GM18867 (cell line): ENCODE data around the gene GRM1.

ENCODE experiments used
- ATAC-seq: cut with Tn5 transposase; IDR thresholded peaks from one replicate; pipeline ENCODE4 v1.9.1; 2021; ENCODE audit warnings: mild to moderate bottlenecking, moderate library complexity; ENCODE audit not compliant: unreplicated experiment

Gene GRM1

GRCh38 chr6:146028851-146029572 lies at the start of gene GRM1:
Gene GRM1, plus strand, starts transcription at chr6:146029062. Its CDS starts 456 bp downstream, at chr6:146029518.
- no peak for ATAC-seq

GRCh38 chr6:146009338-146009737 lies 19.5 kb upstream of the GRM1 start:
- no peak for ATAC-seq

- no peak for ATAC-seq
Measured at GRCh38 chr6:146014233-146014632, 14.6 kb upstream of the GRM1 start.

GRCh38 chr6:146017672-146018071 lies 11.2 kb upstream of the GRM1 start:
- ATAC-seq: no peak

GRCh38 chr6:146026873-146027272 lies 2.0 kb upstream of the GRM1 start:
- ATAC-seq: no peak

GRCh38 chr6:146027586-146028251 lies 1.1 kb upstream of the GRM1 start:
- no peak for ATAC-seq

GRCh38 chr6:146028252-146028795 lies 538 bp upstream of the GRM1 start:
- no peak for ATAC-seq

- ATAC-seq: no peak
Measured at GRCh38 chr6:146029573-146030184, 817 bp downstream of the GRM1 start.

- ATAC-seq: no peak
Measured at GRCh38 chr6:146032387-146032786, 3.5 kb downstream of the GRM1 start.

- ATAC-seq: no peak
Measured at GRCh38 chr6:146040360-146040759, 11.5 kb downstream of the GRM1 start.

GRCh38 chr6:146041282-146041681 lies 12.4 kb downstream of the GRM1 start:
- ATAC-seq: peak; percentile 62

GRCh38 chr6:146047371-146047770 lies 18.5 kb downstream of the GRM1 start:
- ATAC-seq: no peak

GRCh38 chr6:146050168-146050567 lies 21.3 kb downstream of the GRM1 start:
- ATAC-seq: no peak

- ATAC-seq: peak; percentile 46
Measured at GRCh38 chr6:146056506-146056905, 27.6 kb downstream of the GRM1 start.

- ATAC-seq: no peak
Measured at GRCh38 chr6:146065690-146066089, 36.8 kb downstream of the GRM1 start.

- ATAC-seq: no peak
Measured at GRCh38 chr6:146066506-146066905, 37.6 kb downstream of the GRM1 start.

- no peak for ATAC-seq
Measured at GRCh38 chr6:146071781-146072180, 42.9 kb downstream of the GRM1 start.

- ATAC-seq: no peak
Measured at GRCh38 chr6:146077992-146078391, 49.1 kb downstream of the GRM1 start.

GRCh38 chr6:146087386-146087785 lies 58.5 kb downstream of the GRM1 start:
- no peak for ATAC-seq

GRCh38 chr6:146090474-146090873 lies 61.6 kb downstream of the GRM1 start:
- no peak for ATAC-seq

- ATAC-seq: no peak
Measured at GRCh38 chr6:146092961-146093686, 64.3 kb downstream of the GRM1 start.
